NCI-H82 treated with DMSO at 0.1 percent for 48 hours (cell line): ENCODE measurements around the gene GUCD1.
"Not testable (repeated sequence)": the region's sequence is repeated elsewhere in the genome, so short reads cannot be mapped to it uniquely, and the experiment has no call there.

Experiments used
- DNase-seq: peaks from one replicate; lab custom pipeline; 2025; ENCODE audit not compliant: unreplicated experiment; lab: John Stamatoyannopoulos, UW

GUCD1 gene

GRCh38 chr22:24554313-24555164 is at the start of gene GUCD1:
Gene GUCD1 (minus strand): TSS chr22:24555138. CDS start chr22:24554991, 147 bp downstream.
- DNase-seq, result no peak

- DNase-seq, result not testable (repeated sequence)
These were observed 49.1 kb upstream of the GUCD1 start for GRCh38 chr22:24603770-24604629.

GRCh38 chr22:24602847-24603769 is 48.2 kb upstream of the GUCD1 start, which contains the start of gene GGT1:
Gene GGT1 (plus strand): TSS chr22:24603193. CDS start chr22:24611082, 7,889 bp downstream.
- DNase-seq, result not testable (repeated sequence)

- not testable (repeated sequence) for DNase-seq
These were observed 47.3 kb upstream of the GUCD1 start for GRCh38 chr22:24602105-24602749.

- DNase-seq, result no peak
These were observed 46.5 kb upstream of the GUCD1 start for GRCh38 chr22:24601217-24602104.

- DNase-seq, result not testable (repeated sequence)
These were observed 45.2 kb upstream of the GUCD1 start for GRCh38 chr22:24599958-24600715.

- no peak for DNase-seq
These were observed 44.6 kb upstream of the GUCD1 start for GRCh38 chr22:24599514-24599913.

- DNase-seq, result not testable (repeated sequence)
These were observed 42.1 kb upstream of the GUCD1 start for GRCh38 chr22:24597076-24597475.

GRCh38 chr22:24595863-24596262 is 40.9 kb upstream of the GUCD1 start:
- no peak for DNase-seq

GRCh38 chr22:24595228-24595627 is 40.3 kb upstream of the GUCD1 start:
- DNase-seq, result no peak

GRCh38 chr22:24594569-24595120 is 39.7 kb upstream of the GUCD1 start:
- no peak for DNase-seq

- no peak for DNase-seq
These were observed 39.1 kb upstream of the GUCD1 start for GRCh38 chr22:24593836-24594568.

- DNase-seq, result not testable (repeated sequence)
These were observed 38.6 kb upstream of the GUCD1 start for GRCh38 chr22:24593559-24593835.

- DNase-seq, result peak; percentile 17
These were observed 38.1 kb upstream of the GUCD1 start, which contains the start of gene LRRC75B for GRCh38 chr22:24592851-24593558. Gene LRRC75B (minus strand): TSS chr22:24593073. CDS start chr22:24593039, 34 bp downstream.

- no peak for DNase-seq
These were observed 37.3 kb upstream of the GUCD1 start for GRCh38 chr22:24592058-24592850.

GRCh38 chr22:24591286-24591830 is 36.4 kb upstream of the GUCD1 start:
- DNase-seq, result no peak
